GM19193 (cell line): ENCODE data around the gene NDUFA6.
A peak's percentile ranks its signal among the peaks of the same experiment; 100 is the strongest.

ENCODE experiments used
- POLR2A ChIP-seq: IDR thresholded peaks from 4 replicates; pipeline ENCODE4 v1.6.1; 2011; ENCODE audit not compliant: insufficient read depth, insufficient read length; ENCODE audit errors: extremely low read depth

Gene NDUFA6

DNA sequence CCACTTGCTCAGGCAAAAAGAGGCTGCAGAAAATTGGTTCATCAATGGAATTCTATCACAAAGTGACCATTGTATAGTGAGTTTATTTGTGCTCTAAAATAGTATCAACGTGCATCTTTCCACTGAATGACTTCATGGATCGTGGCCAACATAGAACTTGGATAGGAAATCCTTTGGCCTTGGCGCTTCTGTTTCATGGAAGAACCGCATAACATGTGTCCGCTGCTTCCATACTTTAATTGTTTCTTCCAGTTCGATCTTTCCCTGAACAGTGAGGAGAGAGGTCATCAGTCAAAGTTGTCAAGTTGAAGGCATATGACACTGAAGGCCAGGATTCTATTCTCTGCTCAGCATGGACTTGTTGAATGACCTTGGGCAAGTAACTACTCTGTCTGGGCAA is 4.5 kb downstream of the NDUFA6 start:
- no peak for TF ChIP-seq POLR2A

GRCh38 chr22:42084874-42085273 is 5.7 kb downstream of the NDUFA6 start:
- no peak for TF ChIP-seq POLR2A

DNA sequence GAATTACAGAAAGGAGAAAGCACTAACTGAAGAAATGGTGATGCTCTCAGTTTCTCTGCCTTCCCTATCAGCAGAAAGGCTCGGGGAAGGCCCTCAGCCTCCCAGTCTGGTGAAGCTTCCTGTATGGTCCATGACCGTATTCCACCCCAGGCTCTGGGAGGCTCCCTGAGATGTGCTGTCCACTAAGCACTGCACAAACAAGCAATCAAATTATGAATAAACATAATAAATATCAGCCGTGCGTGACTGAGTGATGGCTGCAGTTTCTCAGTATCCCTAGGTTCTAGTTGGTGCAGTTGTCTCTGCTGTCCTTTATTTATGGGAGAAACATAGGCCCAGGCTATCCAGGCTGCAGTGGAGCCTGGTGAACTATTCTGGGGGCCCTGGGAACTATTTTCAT is 7.5 kb downstream of the NDUFA6 start:
- TF ChIP-seq POLR2A = no peak

- TF ChIP-seq POLR2A = no peak
Measured at GRCh38 chr22:42080287-42080686, 10.3 kb downstream of the NDUFA6 start.

- TF ChIP-seq POLR2A = peak; percentile 78
Measured at GRCh38 chr22:42079319-42080251, 11.0 kb downstream of the NDUFA6 start, which contains the start of gene SMDT1. SMDT1 (plus strand) TSS chr22:42079700; CDS start chr22:42079769, 69 bp downstream.

GRCh38 chr22:42078469-42079318 is 11.9 kb downstream of the NDUFA6 start:
- no peak for TF ChIP-seq POLR2A

- TF ChIP-seq POLR2A = no peak
Measured at GRCh38 chr22:42077486-42078125, 13.0 kb downstream of the NDUFA6 start.

DNA sequence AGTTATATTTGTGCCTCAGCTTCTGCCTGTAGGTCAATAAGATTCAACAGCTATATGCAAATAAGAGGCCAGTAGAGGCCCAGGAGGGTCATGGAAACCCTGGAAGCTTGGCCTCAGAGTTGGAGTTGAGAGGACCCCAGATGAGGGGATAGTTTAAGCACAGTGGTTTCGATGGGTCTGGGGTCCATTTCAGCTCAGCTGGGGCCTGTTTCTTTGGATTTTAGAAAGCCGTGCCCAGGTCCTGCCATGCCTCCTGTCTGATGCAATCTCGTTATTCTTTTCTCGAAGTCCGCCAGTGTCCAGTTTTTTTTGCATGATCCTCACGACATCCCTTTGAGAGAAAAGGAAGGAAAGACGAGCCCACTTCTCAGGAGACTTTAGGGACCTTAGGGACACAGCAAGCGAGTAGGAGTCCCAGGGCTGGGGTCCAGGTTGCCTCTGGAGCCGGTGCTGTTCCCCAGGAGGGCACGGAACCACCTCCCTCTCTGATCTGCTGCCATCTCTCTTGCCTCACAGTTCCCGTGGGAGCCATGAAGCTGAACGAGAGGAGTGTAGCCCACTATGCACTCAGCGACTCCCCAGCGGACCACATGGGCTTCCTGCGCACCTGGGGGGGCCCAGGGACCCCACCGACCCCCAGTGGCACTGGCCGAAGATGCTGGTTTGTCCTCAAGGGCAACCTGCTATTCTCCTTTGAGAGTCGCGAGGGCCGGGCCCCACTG is 13.6 kb downstream of the NDUFA6 start:
- no peak for TF ChIP-seq POLR2A

GRCh38 chr22:42074846-42075676 is 15.5 kb downstream of the NDUFA6 start:
- TF ChIP-seq POLR2A = no peak

DNA sequence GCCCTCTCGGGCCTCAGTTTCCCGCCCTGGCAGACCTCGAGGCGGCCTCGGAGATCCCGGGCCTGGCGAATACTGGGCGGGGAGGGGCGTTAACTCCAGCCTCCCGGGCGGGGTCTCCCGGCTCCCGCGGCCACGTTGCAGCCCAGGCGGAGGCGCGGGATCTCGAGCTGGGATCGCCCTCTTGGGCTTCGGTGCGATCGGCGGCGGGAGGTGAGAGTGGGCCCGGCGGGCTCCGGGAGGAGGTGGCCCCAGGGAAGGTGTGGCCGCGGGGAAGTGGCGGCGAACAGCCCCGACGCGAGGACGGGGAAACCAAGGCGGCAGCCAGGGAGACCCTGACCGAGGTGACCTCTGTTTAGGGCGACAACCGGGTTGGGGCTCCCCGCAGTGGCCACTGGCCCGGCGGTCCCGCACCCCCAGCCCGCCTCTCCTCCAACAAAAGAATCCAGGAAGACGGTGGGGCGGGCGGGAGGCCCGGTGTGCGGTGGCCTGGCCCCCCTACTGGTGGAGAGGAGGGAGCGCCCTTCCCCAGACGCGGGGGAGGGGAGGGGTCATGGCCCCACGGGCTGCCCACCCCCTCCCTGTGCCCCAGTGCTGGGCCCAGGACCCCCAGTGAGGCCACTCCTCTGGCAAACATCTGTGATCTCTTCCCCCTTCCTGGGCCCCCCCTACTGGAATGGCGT is 16.3 kb downstream of the NDUFA6 start, which contains the start of gene PHETA2:
Gene PHETA2 (plus strand): TSS at position 117 of the 680 bp plus-strand sequence. CDS start 3,046 bp downstream, outside the sequence.
- TF ChIP-seq POLR2A = peak; percentile 35

DNA sequence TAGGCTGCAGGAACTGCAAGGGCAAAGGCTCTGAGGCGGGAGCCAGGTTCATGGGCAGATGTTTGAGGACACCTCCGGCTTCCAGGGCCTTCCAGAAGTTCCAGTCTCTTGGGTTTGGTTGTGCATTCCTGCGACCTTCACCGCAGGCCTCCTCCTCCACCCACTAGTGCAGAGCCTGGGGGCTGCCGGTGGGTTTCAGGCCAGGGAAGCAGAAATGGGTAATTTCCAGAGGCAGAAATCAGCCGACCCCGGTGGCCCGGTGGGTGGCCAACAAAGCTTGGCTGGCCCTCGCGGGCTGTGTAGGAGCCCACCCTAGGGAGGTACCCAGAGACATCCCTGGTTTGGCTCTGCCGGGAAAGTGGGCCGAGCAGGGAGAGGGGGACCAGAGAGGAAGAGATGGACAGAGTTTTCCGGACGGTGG is 16.9 kb downstream of the NDUFA6 start:
- TF ChIP-seq POLR2A = no peak

GRCh38 chr22:42072606-42073330 is 17.8 kb downstream of the NDUFA6 start:
- no peak for TF ChIP-seq POLR2A

- peak; percentile 80 for TF ChIP-seq POLR2A
Measured at GRCh38 chr22:42070517-42071422, 19.8 kb downstream of the NDUFA6 start, which contains the start of gene NAGA. NAGA (minus strand) TSS chr22:42070812; CDS start chr22:42070297, 515 bp downstream.
